AG10803 (cell line): ENCODE measurements around the gene ZRANB3.
A peak's percentile ranks its signal among the peaks of the same experiment; 100 is the strongest.

Experiments used
- DNase-seq: peaks from one replicate; pipeline ENCODE4 v3.0.0; 2010; ENCODE audit warnings: low read depth
- H3K4me3 ChIP-seq: 2 replicates; pipeline ENCODE4 v1.5.1; 2011; ENCODE audit warnings: mild to moderate bottlenecking, low read length, control low read depth
- CTCF ChIP-seq: conservative IDR thresholded peaks from 2 replicates; pipeline ENCODE4 v1.5.1; 2011; ENCODE audit warnings: mild to moderate bottlenecking, low read length, control low read depth, inconsistent platforms

ZRANB3 gene

GRCh38 chr2:135252805-135253458 is 278.1 kb downstream of the ZRANB3 start:
- no peak for TF ChIP-seq CTCF
- DNase-seq: no peak
- no peak overlapping the region for H3K4me3 ChIP-seq

GRCh38 chr2:135248611-135249010 is 282.4 kb downstream of the ZRANB3 start:
- DNase-seq: no peak
- TF ChIP-seq CTCF: no peak
- no peak overlapping the region for H3K4me3 ChIP-seq

DNA sequence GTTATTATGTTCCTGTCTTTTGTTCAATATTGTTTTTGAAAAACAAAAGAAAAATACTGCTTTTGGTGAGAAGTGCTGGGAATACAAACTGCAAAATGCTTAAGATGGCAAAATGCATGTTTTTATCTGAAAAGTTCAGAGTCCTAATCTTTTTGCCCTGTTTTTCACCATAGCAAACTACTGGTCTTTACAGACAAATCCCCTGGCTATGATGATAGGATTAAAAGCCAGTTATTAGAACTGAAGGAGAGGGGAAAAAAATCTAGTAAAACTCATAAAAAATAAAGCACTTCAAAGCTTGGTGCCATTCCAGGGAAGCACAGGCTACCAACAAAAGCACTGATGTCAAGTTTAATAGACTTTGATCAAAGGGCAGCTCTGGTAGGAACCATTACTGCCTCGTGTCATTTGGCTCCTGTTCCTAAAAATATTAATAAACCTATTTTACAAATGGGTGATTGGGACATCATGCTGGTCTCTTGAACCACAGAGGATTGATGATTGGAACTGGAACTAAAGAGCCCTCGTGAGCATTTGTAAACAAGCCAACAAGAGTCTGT is 284.2 kb downstream of the ZRANB3 start:
- H3K4me3 ChIP-seq: no peak overlapping the region

GRCh38 chr2:135245071-135245470 is 285.9 kb downstream of the ZRANB3 start:
- no peak overlapping the region for H3K4me3 ChIP-seq
- DNase-seq: no peak
- TF ChIP-seq CTCF: no peak

More for the DNA sequence above, 284.2 kb downstream of the ZRANB3 start:
- TF ChIP-seq CTCF: no peak
- no peak for DNase-seq

DNA sequence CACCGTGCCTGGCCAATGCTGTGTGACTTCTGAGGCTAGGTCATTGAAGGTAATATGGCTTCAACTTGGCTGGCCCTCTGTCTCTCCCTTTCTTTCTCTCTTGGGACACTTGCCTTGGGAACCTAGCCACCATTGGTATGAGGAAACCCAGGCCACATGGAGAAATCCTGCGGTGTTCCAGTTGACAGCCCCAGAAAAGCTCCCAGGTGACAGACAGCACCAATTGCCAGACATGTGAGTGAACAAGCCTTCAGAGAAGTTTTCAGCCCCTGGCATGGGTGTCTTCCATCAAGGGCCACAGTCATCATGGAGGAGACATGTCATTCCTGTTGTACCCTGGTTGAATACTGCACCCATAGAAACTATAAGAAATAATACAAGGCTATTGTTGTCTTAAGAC is 292.4 kb downstream of the ZRANB3 start:
- TF ChIP-seq CTCF: no peak
- DNase-seq: no peak
- H3K4me3 ChIP-seq: no peak overlapping the region

- no peak overlapping the region for H3K4me3 ChIP-seq
- DNase-seq: no peak
- TF ChIP-seq CTCF: no peak
Observed at GRCh38 chr2:135230150-135230549, 300.9 kb downstream of the ZRANB3 start.

GRCh38 chr2:135227386-135227785 is 303.6 kb downstream of the ZRANB3 start:
- no peak overlapping the region for H3K4me3 ChIP-seq
- no peak for TF ChIP-seq CTCF
- peak; percentile 92 for DNase-seq
